GM18526 (cell line): ENCODE results near the gene C15orf40.
A peak's percentile ranks its signal among the peaks of the same experiment; 100 is the strongest.

ENCODE experiments used
- POLR2A ChIP-seq: IDR thresholded peaks from 3 replicates; pipeline ENCODE4 v1.6.1; 2011; ENCODE audit not compliant: insufficient read length; ENCODE audit errors: extremely low read depth

Gene C15orf40

DNA sequence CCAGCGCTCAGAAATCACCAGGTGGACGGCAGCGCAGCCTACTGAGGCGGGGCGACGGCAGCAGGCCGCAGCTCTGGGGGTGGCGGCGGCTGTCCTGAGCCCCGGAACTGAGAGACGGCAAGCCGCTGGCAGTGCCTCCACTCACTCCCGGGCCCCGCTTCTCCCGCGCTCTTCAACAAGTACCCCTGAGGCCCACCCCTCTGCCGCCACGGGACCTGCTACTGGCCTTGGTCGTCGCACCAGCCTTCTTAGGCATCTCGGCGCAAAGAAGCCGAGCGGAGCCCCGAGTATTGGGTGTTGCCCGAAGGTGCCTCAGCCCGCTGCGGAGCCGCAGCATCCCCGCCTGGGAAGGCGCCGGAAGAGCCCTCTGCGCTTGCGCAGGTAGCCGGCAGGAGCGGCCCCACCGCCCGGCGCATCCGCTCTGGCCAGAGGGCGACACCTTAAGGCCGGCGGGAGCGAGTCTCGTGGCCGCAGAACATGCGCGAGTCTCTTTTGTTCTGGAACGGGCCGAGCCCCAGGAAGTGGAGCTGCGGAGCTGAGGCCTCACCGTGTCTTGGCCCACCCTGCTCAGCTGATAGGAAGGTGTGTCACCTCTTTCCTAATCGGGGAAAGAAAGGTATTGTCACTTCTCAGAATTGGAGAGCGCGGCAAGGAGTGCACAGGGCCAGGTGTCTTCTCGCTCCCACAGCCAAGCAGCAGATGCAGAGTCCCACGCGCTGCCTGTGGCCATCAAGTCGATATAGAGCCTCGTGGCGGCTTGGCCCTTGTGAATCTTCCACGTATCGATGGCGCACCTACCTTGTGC is at the start of gene C15orf40:
TSS of gene C15orf40 (minus strand) at position 369 of the 805 bp plus-strand sequence. CDS start at position 337, 32 bp downstream.
- peak; percentile 90 for TF ChIP-seq POLR2A

DNA sequence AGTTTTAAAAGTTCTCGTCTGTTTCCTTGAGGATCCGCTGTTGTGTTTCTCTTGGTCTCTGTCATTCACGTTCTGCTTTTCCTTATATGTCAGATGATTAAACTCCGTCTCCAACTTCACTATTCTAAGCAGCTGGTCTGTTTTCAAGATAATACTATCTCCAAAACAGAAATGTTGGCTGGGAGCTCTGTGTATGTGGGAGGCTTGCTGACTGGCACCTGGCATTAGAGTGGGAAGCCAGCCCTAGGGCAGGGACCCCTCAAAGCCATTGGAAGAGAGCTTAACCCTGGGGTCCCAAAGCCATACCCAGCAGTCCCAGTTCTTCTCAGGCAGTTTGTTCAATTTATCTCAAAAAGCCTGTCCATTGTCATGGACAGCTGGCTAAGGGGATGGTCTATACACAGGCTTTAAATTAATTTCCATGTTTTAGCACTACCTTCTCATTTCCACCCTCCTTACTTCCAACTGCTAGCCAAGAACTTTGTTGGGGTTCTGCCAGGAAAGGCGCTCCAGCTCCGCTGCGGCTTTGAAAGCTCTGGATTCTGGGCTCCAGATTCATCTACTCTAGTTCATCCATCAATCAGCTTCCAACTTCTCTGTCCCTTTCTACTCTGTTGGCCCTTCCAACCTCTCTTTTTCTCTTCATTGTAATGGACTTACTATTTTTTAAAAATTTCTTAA is 46.4 kb upstream of the C15orf40 start:
- no peak for TF ChIP-seq POLR2A

DNA sequence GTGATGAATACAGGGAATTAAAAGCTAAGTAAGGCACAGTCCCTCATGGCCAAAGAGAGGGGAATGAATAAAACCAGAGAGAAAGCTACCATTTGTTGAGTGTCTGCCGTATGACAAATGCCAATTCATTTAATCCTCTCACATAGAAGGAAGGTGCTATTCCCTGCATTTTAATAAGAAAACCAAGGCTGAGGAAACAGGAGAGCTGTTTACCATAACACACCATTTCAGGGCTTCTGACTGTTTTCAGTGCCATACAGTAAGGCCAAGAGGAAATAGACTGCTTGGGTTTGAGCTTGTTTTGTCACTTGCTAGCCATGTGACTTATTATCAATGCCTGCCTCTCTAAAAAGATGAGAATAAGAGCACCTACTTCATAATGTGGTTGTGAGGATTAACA is 45.6 kb upstream of the C15orf40 start:
- TF ChIP-seq POLR2A: no peak

DNA sequence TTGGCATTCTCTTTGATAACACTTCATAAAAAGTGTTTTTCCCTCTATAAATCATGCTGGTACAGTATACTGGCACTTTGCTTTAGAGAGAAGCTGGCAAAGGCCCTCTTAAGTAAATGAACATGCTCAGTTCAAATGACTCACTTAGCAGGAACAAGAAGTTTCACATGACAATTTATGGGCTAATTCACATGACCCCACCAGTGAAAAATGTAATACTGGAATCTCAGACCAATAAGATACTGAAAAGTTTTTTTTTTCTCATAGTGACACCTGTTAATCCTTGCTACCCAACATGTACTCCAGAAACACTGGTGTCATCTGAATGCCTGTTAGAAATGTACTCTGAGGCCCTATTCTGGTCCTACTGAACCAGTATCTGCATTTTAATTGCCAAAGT is 41.7 kb upstream of the C15orf40 start:
- TF ChIP-seq POLR2A: no peak

DNA sequence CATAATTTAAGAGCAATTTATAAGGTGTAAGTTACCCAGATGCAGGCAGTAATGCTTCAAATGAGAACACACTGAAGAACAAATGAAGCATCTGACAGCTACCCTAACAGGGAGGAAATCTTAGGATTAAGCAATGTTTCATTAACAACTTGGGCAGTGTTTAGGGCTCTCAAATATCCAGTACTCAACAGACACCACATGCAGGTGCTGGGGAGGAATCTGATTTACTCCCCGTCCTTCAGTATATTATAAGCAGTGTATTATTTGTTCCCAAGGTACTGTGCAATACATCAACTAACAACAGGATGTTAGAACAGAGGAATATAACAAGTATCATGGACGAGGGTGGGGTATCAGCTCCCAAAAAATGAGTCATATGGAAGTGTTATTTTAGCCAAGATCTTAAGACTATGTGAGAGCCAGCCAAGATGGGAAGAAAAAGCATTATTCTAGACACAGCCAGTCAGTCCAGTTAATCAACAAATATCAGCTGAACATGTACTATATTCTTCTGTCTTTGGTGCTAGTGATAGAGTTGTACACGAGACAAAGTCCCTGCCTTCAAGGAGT is 35.2 kb upstream of the C15orf40 start:
- TF ChIP-seq POLR2A: no peak

DNA sequence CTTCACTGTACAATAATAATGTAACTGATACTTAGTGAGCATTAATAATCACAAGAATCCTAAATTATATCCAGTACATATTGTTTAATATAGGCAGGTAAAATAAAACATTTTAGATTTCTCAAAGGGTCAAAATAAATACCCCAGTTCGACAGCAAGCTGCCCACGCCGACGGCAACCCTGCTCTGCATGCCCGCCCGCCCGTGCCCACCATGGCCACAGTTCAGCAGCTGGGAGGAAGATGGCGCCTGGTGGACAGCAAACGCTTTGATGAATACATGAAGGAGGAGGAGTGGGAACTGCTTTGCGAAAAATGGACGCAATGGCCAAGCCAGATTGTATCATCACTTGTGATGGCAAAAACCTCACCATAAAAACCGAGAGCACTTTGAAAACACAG is 32.7 kb upstream of the C15orf40 start:
- no peak for TF ChIP-seq POLR2A

DNA sequence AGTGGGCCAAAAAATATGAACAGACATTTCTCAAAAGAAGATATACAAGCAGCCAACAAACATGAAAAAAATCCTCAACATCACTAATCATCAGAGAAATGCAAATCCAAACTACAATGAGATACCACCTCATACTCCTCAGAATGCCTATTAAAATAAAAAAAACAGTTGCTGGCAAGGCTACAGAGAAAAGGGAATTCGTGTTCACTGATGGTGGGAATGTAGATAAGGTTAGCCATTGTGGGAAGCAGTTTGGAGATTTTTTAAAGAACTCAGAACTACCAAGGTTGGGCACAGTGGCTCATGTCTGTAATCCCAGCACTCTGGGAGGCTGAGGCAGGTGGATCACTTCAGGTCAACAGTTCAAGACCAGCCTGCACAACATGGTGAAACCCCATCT is 27.8 kb upstream of the C15orf40 start:
- no peak for TF ChIP-seq POLR2A

DNA sequence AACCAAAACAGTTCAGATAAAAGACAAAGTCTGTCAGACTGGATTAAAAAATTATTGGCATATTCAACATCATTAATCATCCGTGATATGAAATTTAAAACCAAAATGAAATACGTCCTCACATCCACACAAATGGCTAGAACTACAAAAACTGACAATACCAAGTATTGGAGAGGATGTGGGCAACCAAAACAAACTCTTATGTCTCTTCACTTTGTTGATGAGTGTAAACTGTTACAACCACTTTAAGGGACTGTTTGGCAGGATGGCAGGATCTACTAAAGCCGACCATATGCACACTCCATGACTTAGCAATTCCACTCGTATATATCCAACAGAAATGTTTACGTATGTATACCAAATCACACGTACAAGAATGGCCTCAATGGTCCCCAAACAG is 24.8 kb upstream of the C15orf40 start:
- no peak for TF ChIP-seq POLR2A

DNA sequence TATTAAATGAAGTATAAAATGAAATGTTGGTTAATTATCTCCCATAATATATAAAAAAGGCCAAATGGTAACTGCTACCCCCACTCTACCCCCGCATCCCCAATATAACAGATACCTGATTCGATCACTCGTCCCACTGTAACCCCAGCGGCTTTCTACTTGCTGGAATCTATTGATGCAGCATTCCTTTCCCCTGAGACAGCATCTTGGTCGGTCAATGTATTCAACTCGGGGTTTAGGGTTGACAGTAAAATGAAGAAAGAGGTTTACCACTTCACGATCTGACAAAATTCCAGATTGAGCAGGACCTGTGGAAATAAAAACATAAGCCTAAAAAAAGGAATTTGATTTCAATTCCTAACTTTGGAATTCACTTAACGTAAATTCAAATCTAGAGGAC is 18.6 kb upstream of the C15orf40 start:
- TF ChIP-seq POLR2A: no peak

DNA sequence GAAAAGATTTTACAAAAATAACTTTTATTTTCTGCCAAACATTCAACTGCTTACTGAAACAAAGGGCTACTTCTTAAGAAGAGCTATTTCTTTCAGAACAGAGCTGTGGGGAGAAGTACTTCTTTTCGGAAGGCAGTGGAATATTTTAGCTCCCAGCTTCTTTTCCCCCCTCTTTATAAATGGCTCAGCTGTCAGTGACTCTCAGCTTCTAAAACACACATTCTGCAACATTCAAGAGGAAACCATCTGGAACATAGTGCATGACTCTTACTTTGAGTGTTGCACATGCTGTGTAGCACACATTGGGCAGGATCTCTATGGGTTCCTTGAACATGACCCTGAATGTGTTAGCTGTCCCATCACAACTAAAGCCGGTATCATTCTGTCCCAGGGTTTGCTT is 7.0 kb upstream of the C15orf40 start:
- no peak for TF ChIP-seq POLR2A

DNA sequence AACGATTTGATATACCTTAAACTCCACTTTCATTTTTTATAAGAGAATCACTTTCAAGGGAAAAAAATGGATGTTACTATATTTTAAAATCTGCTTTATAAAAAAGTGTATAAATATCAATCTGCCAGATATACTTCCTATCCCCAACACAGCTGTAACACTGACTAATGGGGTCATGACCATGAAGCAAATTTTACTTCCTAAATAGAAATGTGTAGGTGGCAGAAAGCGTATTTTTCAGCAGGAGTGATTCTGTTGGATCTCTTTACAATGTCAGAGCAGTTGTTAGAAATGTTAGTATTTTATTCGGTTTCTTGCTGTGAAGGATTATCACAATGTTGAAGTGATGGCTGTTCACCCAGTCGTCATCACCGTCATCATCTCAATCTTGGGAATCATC is 5.5 kb upstream of the C15orf40 start:
- no peak for TF ChIP-seq POLR2A

DNA sequence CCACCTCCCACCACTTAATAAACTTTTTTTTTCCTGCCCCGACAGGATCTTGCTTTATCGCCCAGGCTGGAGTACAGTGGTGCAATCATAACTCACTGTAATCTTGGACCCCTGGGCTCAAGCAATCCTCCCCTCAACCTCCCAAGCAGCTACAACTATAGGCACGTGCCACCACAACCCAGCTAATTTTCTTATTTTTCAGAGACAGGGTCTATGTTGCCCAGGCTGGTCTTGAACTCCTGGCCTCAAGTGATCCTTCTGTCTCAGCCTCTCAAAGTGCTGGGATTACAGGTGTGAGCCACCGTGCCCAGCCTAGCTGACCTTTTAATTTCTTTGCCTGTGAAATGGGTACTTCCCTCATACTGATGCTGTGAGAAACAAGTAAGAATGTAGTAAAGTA is 3.9 kb upstream of the C15orf40 start:
- TF ChIP-seq POLR2A: no peak

DNA sequence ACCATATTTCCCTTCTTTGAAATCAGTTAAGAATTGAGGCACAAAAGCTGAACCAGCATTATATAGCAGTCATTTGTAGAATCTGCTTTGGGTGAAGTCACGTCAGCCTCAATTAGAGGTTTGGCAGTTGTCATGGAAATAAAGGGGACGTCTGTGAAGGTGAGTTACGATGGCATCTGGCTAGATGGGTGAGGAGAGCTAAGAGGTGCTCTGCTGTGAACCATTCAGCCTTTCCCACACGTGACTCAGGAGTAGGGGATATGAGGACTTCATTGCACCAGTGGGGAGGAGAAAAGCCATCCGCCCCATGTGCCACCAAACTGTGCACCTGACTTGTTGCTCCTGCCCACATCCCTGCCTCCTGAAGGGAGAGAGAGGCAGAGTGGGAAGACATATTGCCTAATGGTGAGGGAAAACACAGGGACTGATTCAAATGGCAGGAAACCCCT is 2.8 kb upstream of the C15orf40 start:
- no peak for TF ChIP-seq POLR2A

DNA sequence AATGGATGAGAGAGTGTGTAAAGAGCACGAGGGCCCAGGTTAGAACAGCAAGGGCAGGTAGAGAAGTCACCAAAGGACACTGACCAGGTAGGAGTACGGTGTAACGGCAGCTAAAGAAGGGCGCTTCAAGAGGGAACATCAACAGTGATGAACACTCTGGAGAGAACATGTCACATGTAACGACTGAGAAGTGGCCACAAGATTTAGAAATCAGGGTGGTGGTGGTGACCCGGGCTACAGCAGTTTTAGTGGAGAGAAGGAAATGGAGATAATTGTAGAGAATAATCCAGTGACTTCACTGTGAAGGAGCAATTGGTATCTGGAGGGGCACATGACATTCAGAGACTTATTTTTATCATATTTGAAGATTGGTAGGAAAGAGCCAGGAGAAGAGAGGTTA is 1.2 kb upstream of the C15orf40 start:
- no peak for TF ChIP-seq POLR2A

DNA sequence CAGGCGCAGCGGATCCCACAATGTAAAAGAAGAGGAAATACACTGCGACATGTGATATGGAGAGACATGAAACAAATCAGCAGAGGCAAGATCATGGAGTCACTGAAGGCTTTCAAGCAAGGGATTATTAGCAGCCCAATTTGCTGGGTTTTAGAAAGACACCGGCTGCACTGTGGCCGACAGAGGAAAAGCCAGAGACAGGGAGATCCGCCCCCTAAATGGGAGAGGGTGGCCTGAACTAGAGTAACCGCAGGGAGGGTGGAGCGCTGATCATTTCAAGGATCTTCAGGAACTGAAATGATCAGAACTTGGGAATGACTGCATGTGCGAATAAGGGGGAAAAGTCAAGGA is 612 bp upstream of the C15orf40 start:
- no peak for TF ChIP-seq POLR2A

DNA sequence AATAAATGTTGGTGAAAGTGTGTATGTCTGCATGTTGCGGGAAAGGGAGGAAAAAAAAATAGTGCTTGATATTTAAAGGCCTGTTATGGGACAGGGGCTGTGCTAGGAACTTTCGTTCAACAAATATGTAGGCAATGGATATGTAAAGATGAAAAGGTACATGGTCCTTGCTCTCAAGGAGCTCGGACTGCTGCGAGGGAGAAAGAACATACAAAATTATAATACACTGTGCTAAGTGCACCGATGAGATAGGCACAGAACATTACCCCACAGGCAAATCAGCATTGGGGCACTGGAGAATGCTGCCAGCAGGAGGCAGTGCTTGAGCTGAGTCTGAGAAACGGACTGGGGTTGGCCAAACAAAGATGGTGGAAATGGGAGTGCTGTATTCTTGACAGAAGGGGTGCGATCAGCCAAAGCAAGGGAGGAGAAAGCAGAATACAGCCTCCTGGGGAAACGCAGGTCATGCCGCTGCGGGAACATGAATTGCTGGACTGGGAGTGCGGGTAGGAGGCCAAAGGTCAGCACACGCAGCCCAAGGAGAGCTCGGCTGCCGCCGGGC is 649 bp downstream of the C15orf40 start:
- no peak for TF ChIP-seq POLR2A
